DMS114 treated with DMSO at 0.1 percent for 48 hours (cell line): ENCODE data around the gene SPEN.
"Not testable (repeated sequence)": the region's sequence is repeated elsewhere in the genome, so short reads cannot be mapped to it uniquely, and the experiment has no call there.

ENCODE experiments used
- DNase-seq: peaks from one replicate; lab custom pipeline; 2025; ENCODE audit not compliant: unreplicated experiment; lab: John Stamatoyannopoulos, UW

The SPEN gene

DNA sequence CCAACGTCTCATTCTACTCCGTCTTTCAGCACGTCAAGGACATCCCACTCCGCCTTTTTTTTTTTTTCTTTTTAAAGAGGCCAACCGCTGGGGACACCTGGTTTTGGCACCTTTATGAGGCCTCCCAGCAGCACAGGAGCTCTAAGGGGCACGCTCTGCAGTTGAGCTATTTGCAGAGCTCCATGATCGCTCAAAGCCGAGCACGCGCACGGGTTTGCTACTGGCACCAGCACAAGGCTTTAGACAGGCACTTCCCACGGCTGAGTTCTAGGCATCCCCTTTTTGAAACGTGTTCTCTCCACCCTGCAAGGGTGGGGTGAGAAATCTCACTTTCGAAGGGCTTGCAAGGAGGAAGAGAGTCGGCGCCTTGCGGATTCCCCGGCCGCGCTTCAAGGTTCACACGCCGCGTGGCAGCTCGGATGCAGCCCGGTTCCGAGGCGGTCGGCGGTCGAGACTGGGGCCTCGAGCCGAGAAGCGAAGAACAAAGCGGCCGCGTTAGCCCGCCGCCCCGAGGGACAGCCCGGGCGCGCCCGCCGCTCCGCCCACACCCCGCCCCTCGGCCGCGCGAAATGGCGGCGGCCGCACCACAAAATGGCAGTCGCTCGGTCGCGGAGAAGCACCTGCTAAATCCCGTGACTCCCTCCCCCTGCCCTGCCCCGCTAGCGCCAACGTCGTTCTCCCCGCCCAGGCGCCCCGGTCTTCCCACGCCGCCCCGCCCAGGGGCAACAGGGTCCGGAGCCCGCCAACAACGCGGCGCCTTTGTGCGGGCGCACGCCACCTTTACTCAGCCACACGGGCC, 12.9 kb upstream of the SPEN start:
- peak; percentile 78 for DNase-seq

DNA sequence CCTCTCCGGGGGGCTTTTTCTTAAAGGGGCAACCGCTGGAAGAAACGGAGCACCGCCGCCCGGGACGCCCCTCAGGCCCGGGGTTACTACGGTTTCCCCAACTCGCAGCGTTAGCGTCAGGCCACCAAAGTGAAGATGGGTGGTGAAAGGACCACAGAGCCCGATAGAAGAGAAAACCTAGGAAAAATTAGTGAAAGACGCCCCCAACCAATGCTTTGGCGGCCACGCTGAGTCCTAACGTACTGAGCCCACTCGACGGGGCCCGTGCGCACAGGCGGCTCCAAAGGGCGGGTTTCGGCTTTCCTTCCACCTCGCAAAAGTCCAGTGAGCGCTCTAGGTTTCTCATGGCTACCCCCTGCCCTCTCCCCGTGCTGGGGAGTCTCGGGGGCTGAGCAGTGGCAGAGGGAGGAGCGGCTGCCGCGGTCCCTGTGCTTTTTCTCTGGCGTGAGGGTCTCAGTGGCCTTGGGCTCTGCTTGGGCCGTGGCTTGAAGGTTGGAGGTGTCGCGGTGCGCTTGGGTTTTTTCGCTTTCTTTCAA, 12.2 kb upstream of the SPEN start:
- DNase-seq: no peak

DNA sequence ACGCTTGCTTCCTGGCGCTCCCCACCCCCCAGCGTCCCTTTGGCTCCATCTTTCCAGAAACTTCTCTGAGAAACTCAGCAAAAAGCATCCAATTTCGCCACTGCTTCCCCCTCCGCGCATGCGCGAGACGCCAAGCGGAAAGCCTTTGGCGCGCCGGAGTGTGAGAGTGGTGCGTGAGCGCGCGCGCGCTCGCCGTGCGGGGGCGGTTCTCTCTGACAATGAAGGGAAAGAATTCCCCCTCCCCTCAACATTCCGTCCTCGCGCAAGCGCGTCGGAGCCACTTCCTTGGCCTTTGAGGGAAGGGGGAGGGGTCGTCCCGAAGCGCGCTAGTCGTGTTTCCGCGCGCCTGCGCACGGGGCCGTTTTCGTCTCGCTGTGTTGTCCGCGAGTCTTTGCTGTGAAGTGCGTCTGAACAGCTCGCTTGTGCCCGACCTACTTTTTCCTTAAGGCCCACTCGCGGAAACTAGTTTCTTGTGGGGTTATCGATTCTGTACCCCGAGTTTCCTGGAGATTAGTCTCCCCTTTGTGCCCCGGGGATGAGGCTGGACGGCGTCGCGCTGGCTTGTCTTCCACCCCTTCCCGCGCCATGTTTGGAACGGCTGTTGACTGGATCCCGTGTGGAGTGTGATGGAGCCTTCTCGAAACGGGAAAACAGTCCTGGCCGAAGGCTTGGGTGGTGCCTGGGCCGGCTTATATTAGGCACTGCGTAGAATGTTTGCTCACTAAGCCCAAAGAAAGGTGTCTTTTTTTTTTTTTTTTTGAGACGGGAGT, 11.6 kb upstream of the SPEN start:
- DNase-seq: peak; percentile 96

DNA sequence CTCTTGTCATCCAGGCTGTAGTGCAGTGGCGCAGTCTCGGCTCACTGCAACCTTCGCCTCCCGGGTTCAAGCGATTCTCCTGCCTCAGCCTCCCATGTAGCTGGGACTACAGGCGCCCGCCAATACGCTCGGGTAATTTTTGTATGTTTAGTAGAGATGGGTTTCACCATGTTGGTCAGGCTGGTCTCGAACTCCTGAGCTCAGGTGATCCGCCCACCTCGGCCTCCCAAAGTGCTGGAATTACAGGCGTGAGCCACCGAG, 11.1 kb upstream of the SPEN start:
- DNase-seq: not testable (repeated sequence)

DNA sequence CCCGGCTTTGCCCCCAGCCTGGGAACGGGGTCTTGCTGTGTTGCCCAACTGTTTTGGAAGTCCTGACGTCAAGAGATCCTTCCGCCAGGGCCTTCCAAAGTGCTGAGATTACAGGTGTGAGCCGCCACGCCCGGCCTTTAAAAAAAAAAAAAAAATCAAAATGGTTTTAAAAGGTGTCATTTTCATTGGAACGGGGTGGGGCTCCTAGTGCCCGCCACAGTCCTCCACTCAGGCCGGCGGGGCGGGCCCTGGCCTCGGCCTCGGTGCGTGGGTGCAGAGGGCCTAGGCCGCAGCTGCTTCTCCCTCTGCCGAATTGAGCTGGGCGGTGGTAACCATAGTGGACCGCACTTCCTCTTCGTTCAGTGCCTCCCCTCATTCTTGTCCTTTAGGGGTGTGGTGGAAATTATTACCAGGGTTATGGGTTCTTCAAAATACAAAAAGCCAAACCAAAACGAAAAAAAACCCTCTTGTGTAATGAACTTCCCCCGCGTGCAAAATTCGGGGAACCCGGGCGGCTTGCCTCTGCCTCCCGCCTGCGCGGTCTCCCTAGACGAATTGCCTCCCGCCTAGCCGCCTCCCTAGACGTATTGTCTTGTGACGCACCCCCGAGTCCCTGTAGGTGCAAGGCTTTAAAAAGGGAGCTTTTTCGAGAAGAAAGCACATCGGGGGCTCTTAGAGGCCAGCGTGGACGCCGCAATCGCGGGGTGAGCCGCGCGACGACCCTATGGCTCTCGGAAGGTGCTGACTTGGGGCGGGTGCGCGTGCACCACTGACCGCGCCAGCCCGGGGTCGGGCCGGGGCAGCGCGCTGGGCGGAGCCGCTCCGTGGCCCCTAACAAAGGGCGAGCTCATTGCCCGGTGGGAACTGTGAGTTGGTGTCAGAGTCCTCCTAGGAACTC, 10.5 kb upstream of the SPEN start:
- DNase-seq: no peak

DNA sequence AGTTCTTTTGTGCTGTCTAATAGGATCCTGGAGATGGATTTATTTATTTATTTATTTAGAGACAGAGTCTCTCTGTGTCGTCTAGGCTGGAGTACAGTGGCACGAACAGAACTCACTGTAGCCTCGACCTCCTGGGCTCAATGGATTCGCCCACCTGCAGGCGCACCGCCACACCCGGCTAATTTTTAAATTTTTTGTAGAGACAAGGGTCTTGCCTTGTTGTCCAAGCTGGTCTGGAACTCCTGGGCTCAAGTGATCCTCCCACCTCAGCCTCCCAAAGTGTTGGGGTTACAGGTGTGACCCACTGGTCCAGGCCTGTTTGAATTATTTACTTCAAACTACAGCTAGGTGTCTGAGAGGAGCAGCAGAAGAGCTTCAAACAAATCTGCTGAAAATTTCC, 9.6 kb upstream of the SPEN start:
- DNase-seq: no peak

DNA sequence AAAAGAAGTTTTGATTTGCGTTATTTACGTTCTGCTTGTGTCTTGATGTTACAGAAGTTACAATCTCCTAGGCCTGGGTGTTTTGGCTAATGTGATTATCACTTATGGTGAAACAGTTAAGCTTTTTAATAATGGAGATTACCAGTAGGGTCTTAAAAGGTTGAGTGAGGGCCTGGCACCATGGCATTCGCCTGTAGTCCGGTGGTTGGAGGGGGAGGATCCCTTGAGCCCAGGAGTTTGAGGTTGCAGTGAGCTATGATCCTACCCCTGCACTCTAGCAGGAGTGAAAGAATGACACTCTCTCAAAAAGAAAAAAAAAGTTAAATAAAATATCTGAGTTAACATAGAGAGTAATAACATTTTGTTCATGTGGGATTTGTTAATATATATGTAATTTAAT, 8.8 kb upstream of the SPEN start:
- no peak for DNase-seq

DNA sequence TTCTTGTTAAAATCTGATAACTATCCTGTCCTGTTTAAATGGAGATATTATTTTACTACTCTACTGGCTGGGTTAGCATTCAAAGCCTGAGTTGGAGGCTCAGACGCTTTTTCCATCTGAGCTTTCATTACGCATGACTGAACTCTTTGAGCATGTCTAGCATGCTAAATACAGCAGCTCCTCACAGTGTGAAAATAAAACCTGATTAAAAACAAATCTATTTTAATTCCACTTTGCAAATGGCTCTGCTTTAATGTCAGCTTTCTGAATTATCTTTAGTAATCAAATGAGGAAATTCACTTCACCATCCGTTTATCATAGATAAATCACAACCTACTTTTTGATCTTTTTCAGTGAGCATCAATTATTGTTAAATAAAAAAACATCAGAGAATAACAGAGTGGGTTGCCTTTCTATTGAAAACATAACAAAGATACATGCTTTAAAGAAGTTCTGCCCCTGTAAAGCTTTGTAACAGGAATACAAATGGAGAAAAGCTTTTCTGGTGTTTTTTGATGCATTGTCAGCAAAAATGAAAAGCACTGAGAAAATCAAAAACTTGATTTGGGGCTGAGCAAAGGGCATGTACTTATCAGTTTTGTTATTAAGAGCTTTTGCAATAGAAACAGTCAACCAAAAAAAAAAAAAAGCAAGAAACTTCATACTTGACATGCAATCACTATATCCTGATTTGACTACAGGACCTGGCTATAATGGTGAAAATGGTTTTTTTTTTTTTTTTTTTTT, 3.5 kb upstream of the SPEN start:
- DNase-seq: no peak

DNA sequence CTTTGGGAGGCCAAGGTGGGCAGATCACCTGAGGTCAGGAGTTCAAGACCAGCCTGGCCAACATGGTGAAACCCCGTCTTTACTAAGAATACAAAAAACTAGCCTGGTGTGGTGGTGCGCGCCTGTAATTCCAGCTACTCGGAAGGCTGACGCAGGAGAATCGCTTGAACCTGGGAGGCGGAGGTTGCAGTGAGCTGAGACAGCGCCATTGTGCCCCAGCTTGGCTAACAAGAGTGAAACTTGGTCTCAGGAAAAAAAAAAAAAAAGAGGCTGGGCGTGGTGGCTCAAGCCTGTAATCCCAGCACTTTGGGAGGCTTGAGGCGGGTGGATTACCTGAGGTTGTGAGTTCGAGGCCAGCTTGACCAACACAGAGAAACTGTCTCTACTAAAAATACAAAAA, 1.5 kb upstream of the SPEN start:
- DNase-seq: not testable (repeated sequence)

DNA sequence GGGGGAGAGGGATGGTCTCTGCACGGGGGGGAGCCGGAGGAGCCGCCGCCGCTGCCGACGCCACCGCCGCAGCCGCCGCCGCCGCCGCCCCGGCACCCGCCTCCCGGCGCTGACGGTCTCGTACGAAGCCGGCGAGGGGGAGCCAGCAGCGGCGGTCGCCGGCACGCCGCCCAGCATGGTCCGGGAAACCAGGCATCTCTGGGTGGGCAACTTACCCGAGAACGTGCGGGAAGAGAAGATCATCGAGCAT, 311 bp downstream of the SPEN start:
- DNase-seq: no peak

DNA sequence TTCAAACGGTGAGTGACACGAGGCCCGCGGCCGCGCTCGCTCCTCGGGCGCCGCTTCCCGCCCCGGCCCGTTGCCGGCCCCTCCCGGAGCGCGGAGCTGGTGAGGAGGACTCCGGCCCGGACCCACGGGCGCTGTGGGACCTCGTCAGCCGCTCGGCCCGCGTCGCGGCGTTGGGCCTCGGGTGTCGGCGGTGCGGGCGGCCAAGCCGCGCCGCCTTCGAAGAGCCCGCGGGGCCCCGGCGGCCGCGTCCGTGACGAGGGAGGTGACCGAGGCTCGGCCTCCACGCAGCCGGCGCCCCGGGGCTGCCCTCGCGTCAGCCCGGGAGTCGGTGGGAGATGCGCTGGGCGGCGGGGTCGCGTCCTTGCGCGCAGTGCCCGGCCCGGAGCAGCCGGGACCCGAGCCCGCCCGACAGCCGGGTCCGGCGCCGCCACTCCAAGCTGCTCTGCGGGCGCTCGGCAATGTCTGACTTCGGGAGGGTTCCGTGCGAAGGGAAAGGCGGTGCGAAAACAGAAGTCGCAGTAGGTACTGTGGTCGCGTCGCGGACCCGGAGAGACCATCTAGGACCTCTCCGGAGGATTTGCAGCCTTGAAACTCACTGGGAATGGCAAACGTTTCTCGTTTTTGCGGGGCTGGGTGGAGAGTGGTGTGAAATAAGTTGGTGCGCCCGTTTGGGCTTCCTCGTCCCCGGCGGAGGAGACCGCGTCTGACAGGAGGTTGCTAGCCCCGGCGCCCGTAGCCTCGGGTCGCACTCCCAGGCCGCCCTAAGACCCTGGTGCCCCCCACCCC, 829 bp downstream of the SPEN start:
- DNase-seq: no peak

DNA sequence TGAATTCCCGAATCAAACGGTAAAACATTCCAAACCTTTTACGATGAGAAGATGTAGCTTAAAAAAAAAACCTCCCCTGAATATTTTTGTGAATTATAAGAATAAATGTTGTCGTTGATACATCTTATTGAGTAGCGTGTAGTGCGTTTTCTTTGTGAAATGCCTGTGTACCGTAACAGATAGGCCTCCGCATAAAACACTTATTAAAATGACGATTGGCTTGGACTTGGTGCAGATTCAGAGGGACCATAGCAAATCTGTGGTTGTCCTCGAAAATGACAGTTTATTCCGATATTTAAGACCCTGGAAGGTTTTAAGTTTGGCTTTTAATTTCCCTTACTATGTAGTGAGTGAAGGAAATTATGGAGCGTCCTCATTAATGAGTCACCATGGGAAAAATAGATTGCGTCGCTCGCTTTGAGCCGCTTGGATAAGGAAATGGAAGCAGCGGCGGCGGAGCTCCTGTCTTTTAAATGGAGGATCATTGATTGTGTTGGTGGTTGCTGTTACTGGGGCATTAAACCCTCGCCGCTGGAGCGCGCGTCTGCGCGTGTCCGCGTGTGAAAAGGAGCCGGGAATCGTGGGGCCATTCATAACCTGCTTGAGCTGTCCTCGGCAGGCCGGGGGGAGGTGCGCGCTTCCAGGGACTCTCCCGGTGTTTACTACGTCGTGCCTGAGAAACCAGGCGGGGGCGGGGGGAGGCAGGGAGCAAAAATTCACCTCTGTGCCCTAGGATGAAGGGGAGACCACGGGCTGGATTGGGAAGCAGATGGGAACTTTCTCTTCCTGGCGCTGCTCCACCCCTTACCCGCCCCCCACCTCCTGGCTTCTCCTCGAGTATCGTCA, 1.6 kb downstream of the SPEN start:
- DNase-seq: peak; percentile 85

DNA sequence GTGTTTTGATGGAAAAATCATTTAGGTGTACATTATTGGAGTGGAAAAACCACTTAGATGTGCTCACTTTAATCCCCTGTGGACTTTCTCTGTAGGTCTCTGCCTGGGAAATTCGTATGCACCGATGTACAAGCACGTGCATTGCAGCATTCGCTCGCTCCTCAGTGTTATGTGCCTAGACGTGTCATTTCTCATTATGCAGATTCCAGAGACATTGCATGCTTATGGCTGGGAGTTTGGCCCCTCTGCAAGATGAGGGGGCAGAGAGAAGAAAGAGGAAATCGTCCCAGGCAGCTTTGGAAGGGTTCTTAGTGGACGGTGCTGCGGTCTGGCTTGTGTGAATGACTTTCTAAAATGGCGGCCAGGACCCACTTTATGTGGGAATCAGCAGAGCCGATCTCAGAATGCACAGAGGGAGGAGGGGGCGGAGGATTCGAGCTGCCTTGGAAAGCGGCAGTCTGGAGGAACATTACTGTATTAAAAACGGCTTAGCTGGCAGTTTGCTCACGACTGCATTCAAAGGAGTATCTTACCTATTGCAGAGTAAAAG, 2.3 kb downstream of the SPEN start:
- DNase-seq: peak; percentile 79

DNA sequence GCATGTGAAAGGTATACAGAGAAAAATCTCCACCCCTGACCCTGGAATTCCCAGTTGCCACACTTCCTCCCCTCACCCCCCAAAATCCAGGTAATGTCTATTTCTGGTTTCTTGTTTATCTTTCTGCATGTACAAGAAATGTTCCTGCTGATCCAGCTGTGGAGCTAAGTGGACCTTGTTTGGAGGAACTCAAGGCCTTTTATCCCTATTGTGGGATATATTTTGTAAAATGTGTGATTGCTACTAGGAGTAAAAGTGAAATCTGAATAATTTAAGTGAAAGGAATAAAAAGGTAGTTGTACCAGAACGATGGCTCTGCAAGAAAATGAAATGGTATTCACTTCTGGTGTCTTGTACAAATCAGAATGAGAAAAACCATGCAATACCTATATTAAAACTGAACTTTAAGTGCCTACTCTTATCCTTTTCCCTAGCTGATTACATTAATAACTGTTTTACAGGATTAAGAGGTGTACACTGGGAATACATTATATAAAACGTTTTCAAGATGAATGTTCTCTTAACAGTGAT, 3.0 kb downstream of the SPEN start:
- no peak for DNase-seq

DNA sequence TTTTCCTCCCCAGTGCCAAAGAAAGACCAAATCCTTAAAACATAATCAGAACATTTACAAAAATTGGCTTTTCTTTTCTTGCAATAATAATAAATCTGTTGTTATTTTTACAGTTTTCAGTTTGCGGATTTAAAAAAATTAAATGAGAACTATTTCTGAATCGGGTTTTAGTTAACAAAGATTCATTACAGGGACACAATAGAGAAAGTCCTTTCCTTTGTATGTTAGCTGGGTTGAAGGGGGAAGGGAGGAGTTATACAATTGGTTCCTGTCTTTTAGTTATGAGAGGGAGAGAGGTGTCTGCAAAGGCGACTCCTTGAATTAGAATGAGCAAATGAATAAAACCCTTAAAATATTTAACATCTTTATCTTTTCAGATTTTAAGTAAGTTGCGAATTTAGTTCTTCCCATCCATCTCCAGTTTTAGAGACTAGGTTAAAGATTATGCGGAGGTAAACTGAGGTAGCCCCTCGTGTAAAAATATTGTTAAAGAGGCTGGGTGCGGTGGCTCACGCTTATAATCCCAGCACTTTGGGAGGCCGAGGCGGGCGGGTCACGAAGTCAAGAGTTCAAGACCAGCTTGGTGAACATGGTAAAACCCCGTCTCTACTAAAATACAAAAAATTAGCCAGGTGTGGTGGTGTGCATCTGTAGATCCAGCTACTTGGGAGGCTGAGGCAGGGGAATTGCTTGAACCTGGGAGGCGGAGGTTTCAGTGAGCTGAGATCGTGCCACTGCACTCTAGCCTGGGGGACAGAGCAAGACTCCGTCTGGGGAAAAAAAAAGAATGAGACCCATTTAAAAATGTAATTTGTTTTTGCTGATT, 3.9 kb downstream of the SPEN start:
- DNase-seq: no peak

DNA sequence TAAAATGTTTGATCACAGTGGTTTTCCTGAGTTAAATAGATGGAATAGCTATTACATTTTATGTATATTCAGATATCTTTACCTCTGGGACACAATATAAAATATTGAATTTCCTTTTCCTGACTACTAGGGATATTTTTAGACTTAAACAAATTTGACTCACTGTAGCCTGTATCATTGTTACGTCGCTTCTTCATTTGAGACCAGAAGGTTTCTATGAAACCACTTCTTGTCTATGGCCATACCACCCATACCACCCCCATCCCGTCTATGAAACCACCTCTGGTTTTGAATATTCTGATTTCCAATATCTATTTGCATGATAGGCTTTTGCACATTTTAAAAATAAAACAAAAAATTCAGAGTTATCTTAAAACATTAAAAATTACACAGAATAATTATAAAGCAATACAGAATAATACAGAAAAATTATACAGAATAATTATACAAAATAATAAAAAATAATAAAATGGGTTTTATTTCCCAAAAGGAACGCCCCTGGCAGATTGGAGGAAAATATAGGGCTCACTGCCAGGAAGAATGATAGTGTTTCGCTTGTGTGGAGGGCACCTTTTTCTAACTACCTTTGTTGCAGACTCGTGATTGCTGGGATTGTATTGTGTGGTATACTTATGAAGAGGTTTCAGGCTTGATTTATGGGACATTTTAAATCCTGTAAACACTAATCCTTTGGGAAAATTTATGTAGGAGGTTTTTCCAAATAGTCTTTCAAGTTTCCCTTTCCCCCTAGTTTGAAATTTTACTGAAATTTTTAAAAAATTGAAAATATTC, 4.7 kb downstream of the SPEN start:
- DNase-seq: no peak

DNA sequence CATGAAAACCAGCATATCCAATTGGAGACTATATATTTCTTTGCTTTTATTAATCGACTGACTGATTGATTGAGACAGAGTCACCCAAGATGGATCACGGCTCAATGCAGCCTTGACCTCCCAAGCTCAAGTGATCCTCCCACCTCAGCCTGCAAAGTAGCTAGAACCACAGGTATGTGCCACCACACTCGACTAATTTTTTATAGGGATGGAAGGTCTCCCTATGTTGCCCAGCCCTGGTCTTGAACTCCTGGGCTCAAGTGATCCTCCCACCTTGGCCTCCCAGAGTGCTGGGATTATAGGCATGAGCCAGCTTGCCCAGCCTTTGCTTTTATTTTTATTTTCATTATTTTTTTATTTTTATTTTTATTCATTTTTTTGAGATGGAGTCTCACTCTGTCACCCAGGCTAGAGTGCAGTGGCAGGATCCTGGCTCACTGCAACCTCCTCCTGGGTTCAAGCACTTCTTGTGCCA, 5.4 kb downstream of the SPEN start:
- DNase-seq: no peak
